Measurements from ENCODE around the gene DCTN3. TPM values are rescaled to one million over a fixed set of nuclear protein-coding genes. Genes with fewer than 3 reads are reported as not detected.

DCTN3 gene
- total and polyA plus RNA-seq, 2 experiments from 2014 or later = 79.8 to 172 TPM

- TF ChIP-seq CTCF (IDR thresholded peaks at IDR 0.05; ENCODE audit: low read depth, low read length) = no peak
Measured at GRCh38 chr9:34591917-34592866, 28.1 kb downstream of the DCTN3 start.

DNA sequence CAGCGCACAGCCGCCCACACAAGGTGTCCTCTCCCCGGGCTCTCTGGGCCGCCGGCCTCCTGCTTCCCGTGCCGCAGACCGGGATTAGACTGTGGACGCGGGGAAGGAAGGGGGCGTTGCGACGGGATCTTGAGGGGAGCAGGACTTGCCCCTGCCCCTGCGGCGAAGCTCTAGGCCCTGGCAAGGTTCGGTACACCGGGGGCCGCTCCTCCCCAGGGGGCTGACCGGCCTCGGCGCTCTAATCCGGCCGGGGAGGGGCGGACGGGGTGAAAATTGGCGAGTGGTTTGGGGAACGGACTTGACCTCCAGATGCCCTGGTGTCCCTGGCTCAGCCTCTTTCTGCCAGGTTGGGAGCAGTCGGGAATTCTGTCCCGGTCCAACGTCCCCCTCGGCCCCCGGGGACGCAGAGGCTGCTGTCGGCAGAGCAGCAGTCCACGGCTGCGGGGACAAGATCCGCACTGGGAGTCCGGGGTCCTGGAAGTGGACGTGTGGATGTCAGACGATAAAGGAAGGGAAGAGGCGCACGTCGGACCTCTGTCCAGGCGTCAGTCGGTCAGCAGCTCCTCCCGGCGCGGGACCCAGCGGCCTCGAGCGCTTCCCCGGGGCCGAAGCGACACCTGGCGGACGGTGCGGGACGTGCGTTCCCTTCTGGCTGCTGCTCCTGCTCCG lies 28.9 kb downstream of the DCTN3 start:
- no peaks in the 10 kb centered on the region for H3K9me3 ChIP-seq (ENCODE audit: low read depth)
- H3K27ac ChIP-seq = no peak overlapping the region
- H3K4me1 ChIP-seq (ENCODE audit: low read depth) = peaks cover 4% of the 10 kb centered on the region
- DNase-seq (ENCODE audit: low read depth in 1 of 2, low spot score in 1 of 2) = peak; percentile 85 to 89
- no peaks in the 10 kb centered on the region for H3K36me3 ChIP-seq
- TF ChIP-seq CTCF (IDR thresholded peaks at IDR 0.05; ENCODE audit: low read depth, low read length) = peak; percentile 87
- H3K4me3 ChIP-seq = no peak overlapping the region
- H3K27me3 ChIP-seq = peaks cover 47% of the 10 kb centered on the region

More at GRCh38 chr9:34591917-34592866, 28.1 kb downstream of the DCTN3 start:
- Histone ChIP-seq H3K27ac (no peak overlapping the region), H3K4me1 (ENCODE audit: low read depth) (peaks cover 4% of the 10 kb centered on the region), H3K36me3 (no peaks in the 10 kb centered on the region), H3K27me3 (peaks cover 46% of the 10 kb centered on the region), H3K4me3 (no peak overlapping the region), H3K9me3 (ENCODE audit: low read depth) (no peaks in the 10 kb centered on the region)
- DNase-seq (ENCODE audit: low read depth in 1 of 2, low spot score in 1 of 2) = no peak

DNA sequence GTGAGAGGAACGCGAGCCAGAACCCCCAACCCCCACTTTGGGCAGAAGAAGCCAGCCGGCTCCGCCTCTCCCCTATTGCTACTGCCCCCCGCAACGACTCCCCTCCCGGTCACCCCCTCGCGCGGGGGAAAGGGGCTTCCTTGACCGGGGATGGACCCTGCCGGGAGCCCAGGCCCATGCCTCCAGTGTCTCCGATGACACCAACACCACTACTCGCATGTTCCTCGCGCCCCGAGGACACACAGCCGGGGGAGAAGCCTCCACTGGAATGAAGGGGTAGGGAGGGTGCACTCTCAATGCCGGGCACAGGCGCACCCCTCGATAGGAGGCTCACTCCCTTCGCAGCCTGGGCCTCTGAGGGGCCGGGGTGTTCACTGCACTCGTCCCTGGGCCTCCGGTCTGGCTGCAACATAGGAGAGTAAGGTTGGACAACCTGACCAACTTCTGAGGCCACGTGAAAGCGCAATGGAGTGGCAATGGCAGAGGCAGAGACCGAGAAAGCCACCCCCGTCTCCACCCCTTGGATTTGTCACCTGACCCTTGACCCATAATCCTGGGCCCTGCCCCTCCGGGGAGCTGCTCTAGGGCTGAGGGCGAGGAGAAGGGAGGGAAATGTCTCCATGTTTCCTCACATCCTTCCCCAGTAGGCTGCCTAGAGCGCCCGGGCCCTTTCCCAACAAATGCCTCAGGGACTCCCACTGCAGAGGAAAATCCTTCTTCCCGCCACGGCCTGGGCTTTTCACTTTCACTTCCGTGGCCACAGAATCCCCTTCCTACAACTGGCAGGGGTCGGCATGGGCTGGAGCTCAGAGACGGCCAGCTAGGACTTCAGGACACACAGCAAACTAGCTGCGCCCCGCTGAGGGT lies 29.7 kb downstream of the DCTN3 start:
- Histone ChIP-seq H3K4me1 (ENCODE audit: low read depth) (peaks cover 4% of the 10 kb centered on the region), H3K36me3 (no peaks in the 10 kb centered on the region), H3K9me3 (ENCODE audit: low read depth) (no peaks in the 10 kb centered on the region), H3K27me3 (peaks cover 47% of the 10 kb centered on the region), H3K27ac (no peak overlapping the region), H3K4me3 (peak overlapping the region; percentile 65)
- no peak for TF ChIP-seq CTCF (IDR thresholded peaks at IDR 0.05; ENCODE audit: low read depth, low read length)
- DNase-seq (ENCODE audit: low read depth in 1 of 2, low spot score in 1 of 2) = no peak

- Histone ChIP-seq H3K9me3 (ENCODE audit: low read depth) (no peaks in the 10 kb centered on the region), H3K27me3 (peaks cover 47% of the 10 kb centered on the region), H3K36me3 (no peaks in the 10 kb centered on the region), H3K4me1 (ENCODE audit: low read depth) (peaks cover 4% of the 10 kb centered on the region), H3K27ac (no peak within 1 kb of the TSS), H3K4me3 (peak within 1 kb of the TSS; percentile 65)
- DNase-seq (ENCODE audit: low read depth in 1 of 2, low spot score in 1 of 2) = peak in 1 of 2 donors; percentile 81
- TF ChIP-seq CTCF (IDR thresholded peaks at IDR 0.05; ENCODE audit: low read depth, low read length) = no peak
Measured at GRCh38 chr9:34589636-34590380, 30.5 kb downstream of the DCTN3 start, which contains the start of gene CNTFR. Gene CNTFR (minus strand): TSS chr9:34589724. CDS start chr9:34568981, 20,743 bp downstream.
